ENCODE data around the gene SLC6A6.

- no peak for TF ChIP-seq EZH2 (IDR thresholded peaks at IDR 0.05; ENCODE audit: insufficient read depth, poor library complexity, severe bottlenecking)
- no peak for TF ChIP-seq EZH2phosphoT487 (IDR thresholded peaks at IDR 0.05; ENCODE audit: insufficient read depth, low read depth)
These were observed 73.2 kb downstream of the SLC6A6 start for GRCh38 chr3:14475621-14476020.
